GM18507 (cell line): ENCODE measurements around the gene SPSB1.
A peak's percentile ranks its signal among the peaks of the same experiment; 100 is the strongest.

ENCODE experiments used
- DNase-seq: peaks from one replicate; pipeline ENCODE4 v3.0.0; 2011; ENCODE audit warnings: low read depth; ENCODE audit not compliant: insufficient read length; ENCODE audit errors: extremely low spot score
- FAIRE-seq: peaks from 2 replicates; lab custom pipeline; 2011; peaks lifted over from hg19 to GRCh38; lab: Jason Lieb, UNC

The SPSB1 gene

GRCh38 chr1:9402256-9402616 is 109.5 kb downstream of the SPSB1 start:
- DNase-seq, result no peak

GRCh38 chr1:9402717-9403225 is 110.1 kb downstream of the SPSB1 start:
- no peak for DNase-seq
- no peak for FAIRE-seq

More at GRCh38 chr1:9402256-9402616, 109.5 kb downstream of the SPSB1 start:
- no peak for FAIRE-seq

- FAIRE-seq, result no peak
- DNase-seq, result no peak
These were observed 111.6 kb downstream of the SPSB1 start for GRCh38 chr1:9404117-9404914.

GRCh38 chr1:9406111-9406510 is 113.4 kb downstream of the SPSB1 start:
- FAIRE-seq (no peak), DNase-seq (no peak)

- DNase-seq (no peak), FAIRE-seq (peak; percentile 86)
These were observed 118.1 kb downstream of the SPSB1 start for GRCh38 chr1:9410737-9411297.

- DNase-seq (peak; percentile 75), FAIRE-seq (peak; percentile 97)
These were observed 120.6 kb downstream of the SPSB1 start for GRCh38 chr1:9413071-9413876.

- DNase-seq, result no peak
- peak; percentile 51 for FAIRE-seq
These were observed 121.2 kb downstream of the SPSB1 start for GRCh38 chr1:9413877-9414213.

- DNase-seq (no peak), FAIRE-seq (no peak)
These were observed 123.8 kb downstream of the SPSB1 start for GRCh38 chr1:9416506-9416905.

- DNase-seq (no peak), FAIRE-seq (no peak)
These were observed 124.3 kb downstream of the SPSB1 start for GRCh38 chr1:9416918-9417500.

GRCh38 chr1:9417695-9418094 is 125.0 kb downstream of the SPSB1 start:
- FAIRE-seq, result no peak
- DNase-seq, result no peak

GRCh38 chr1:9418851-9419250 is 126.2 kb downstream of the SPSB1 start:
- DNase-seq, result no peak
- no peak for FAIRE-seq
